HG03039 (cell line): Measurements from ENCODE around the gene TREML2.

ENCODE experiments used
- ATAC-seq: cut with Tn5 transposase; IDR thresholded peaks from one replicate; pipeline ENCODE4 v1.9.1; 2021; ENCODE audit warnings: mild to moderate bottlenecking, moderate library complexity; ENCODE audit not compliant: unreplicated experiment

TREML2 gene

DNA sequence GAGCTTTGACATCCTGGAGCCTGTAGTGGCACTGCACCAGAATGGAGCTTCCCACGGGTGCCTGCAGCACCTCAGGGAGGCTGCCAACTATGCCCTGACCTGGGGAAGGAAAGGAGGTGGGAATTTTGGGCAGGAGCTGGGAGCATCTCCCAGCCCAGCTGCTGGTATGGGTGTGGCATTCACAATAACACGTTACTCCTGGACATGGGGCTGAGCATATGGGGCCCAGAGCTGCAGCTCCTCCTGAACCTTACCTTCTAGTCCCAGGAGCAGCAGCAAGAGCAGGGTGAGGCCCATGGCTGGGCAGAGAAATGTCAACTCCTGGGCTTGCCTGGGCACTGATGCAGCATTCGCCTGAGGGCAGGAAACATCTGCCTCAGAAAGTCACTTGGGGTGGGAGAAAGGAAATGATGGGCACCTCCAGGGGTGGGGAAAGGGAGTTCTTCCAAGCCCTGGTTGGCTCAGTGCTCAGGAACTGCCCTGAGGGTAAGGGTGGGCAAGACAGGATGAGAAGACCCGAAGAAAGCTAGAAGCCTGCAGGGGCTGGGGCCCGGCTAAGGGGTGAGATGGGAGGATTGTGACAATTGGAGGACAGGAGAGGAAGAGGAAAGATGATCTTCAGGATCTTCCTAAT lies 46.8 kb downstream of the TREML2 start, which contains the start of gene TREML1:
Gene TREML1 (minus strand): TSS at position 356 of the 634 bp plus-strand sequence. CDS start 59 bp downstream, at position 297.
- no peak for ATAC-seq

DNA sequence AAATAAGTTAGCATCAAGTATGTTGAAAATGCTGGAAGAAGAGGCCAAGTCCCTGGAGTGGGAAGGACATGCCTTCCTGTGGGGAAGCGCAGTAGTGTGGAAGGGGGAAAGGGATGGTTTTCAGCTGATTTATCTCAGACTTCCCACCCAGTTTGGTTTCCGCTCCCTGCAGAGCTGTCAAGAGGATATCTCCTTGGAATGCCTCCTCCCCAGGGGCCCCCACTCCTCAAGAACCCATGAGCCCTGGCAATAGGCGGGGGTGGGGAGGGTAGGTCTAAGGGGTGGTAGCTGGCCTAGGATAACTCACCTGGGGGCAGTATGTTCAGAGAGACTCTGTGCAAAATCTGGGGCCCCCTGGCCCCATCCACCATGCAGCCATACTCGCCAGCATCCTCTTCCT lies 47.5 kb downstream of the TREML2 start:
- ATAC-seq: no peak

DNA sequence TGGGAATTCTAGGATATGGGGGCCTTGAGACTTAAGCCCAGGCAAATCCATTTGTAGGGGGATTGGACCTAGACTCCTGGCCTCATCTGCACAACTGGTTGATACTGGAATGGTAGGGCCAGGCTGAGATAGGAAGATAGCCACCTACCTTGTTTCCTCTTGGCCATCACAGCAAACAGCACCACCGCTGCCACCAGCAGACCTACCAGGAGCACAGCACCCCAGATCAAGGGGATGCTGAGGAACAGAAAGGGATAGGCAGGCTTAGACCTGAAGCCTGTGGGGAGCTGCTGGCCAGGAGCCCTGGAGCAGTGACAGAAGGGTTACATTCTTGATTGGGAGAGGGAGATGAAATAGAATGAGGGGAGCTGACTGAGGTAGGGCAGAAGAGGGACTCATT lies 50.3 kb downstream of the TREML2 start:
- ATAC-seq: no peak

DNA sequence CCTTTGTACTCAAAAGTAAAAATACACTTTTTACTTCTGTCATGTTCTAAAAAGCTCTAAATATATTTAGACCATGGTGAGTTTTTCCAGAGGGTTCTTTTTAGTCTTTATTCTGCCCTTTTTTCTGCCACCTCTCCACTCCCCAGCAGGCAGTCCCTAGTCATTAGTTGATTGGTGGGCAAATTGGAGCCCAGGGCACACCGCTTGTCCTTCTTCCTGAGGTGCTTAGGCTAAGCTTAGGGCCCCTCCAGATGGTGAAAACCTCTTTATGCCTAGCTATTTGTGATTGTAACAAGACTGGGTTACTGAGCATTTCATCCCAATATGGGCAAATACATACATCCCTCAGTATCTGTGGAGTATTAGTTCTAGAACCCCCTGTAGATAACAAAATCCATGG lies 53.0 kb downstream of the TREML2 start:
- ATAC-seq: no peak
